Activated naive CD4-positive, alpha-beta T cell treated with anti-CD3 and anti-CD28 coated beads for 36 hours (primary cell): ENCODE data around the gene PSIP1. TPM values are rescaled to one million over a fixed set of nuclear protein-coding genes. Genes with fewer than 3 reads are reported as not detected.
"Not testable (repeated sequence)": the region's sequence is repeated elsewhere in the genome, so short reads cannot be mapped to it uniquely, and the experiment has no call there.

Experiments
- CTCF ChIA-PET: fragments of 350-600 bp; sonication (Branson Sonifier 250); formaldehyde crosslinking; loops from one replicate; lab custom pipeline; 2021; ENCODE audit warnings: antibody characterized with exemption; lab: Charles Lee
- DNase-seq: peaks from one replicate; pipeline ENCODE4 v3.0.0-alpha.2; 2020
- H3K27ac Mint-ChIP-seq: one replicate; pipeline ENCODE4 v1.8.0; 2021; ENCODE audit warnings: mild to moderate bottlenecking, mixed read lengths
- H3K27me3 Mint-ChIP-seq: one replicate; pipeline ENCODE4 v1.8.0; 2021; ENCODE audit warnings: low read depth, mixed read lengths
- H3K36me3 Mint-ChIP-seq: one replicate; pipeline ENCODE4 v1.8.0; 2021; ENCODE audit warnings: low read depth, mixed read lengths
- H3K4me1 Mint-ChIP-seq: one replicate; pipeline ENCODE4 v1.8.0; 2021; ENCODE audit warnings: low read depth, mixed read lengths
- H3K4me3 Mint-ChIP-seq: one replicate; pipeline ENCODE4 v1.8.0; 2021; ENCODE audit warnings: mild to moderate bottlenecking, moderate library complexity, mixed read lengths
- H3K9me3 Mint-ChIP-seq: one replicate; pipeline ENCODE4 v1.8.0; 2021; ENCODE audit warnings: mixed read lengths
- intact Hi-C: fragments of 100-400 bp; cut with micrococcal nuclease; formaldehyde crosslinking; loops from one replicate; pipeline ENCODE4 v1.15.1; 2023
- total RNA-seq, 2 experiments: library from RNA; stranded (reverse); gene quantifications; one replicate each; pipeline ENCODE4 v1.2.3, GENCODE V29; 2021

The PSIP1 gene
- total RNA-seq, result 100 to 1,000 TPM; 161 to 164 TPM

DNA sequence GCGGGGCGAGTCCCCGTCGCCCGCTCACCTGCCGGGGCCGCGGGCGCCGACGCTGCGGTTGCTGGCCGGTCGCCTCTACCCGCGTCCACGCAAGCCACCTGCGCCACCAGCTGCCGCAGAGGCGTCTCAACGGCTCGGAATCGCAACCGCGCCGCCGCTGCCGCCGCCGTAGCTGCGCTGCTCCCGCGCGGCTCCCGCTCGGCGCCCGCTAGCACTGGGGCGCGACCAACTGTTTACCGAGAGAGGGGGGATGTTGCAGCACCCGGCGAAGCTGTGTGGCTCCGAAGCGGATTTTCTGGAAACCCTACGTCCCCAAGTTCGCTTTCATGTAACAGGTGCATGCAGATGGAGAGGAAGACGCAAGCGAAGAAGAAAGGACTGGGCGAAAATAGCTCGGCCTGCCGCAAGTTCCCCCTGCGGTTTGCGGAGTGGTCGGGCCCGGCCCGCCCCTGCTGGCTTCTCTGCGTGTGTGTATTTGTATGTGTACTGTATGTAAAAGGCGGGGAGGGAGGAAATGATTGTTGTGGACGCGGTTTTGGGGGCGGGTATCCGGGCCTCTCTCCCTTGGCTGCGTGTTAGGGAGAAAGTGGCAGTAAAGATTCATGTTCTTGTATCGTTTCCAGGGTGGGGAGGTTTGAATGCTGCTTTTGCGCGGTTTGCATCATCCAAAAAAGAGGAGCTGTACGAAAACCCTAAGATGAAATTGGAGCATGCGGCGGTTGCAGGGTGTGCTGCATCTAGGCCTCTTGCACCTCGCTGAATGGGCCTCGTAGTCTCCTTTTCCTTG lies at the start of gene PSIP1:
TSS of gene PSIP1 (minus strand) at position 182 of the 787 bp plus-strand sequence. CDS start 782 bp downstream, outside the sequence.
- DNase-seq, result peak; percentile 91
- intact Hi-C loops, result loop anchor here (1.0 to 5.0 kb wide), 10 partner anchors 22 to 519 kb away; partner anchors contain the start of genes SNAPC3 and TTC39B
- Mint-ChIP-seq H3K36me3 (peaks cover 34% of the 10 kb centered on the region), H3K9me3 (no peaks in the 10 kb centered on the region), H3K4me1 (peaks cover 51% of the 10 kb centered on the region), H3K27ac (peak within 1 kb of the TSS; percentile 98), H3K27me3 (no peaks in the 10 kb centered on the region), H3K4me3 (peak within 1 kb of the TSS; percentile 92)
- CTCF ChIA-PET, result interaction anchor here (1.0 to 2.2 kb wide), 6 partner anchors 11 to 302 kb away, joined by 3 to 7 read pairs (median 4); no protein-coding TSS in a partner anchor

DNA sequence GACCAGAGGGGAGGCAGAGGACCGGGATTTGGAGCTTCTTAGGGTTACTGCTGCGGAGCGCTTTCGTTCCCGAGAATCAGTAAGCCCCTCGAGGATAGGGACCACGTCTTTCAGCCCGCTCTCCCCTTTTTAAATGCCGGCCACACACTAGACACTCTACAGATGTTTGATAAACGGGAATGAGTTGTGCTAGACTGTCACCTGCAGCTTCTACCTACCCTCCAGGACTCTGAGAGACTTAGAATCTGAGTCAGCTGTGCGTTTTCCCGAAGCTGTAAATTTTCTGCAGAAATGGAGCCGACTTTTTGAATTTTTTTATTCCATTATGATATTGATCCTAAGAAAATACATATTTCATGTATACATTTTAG lies 42.7 kb upstream of the PSIP1 start:
- CTCF ChIA-PET, result interaction anchor here (0.8 to 2.1 kb wide), 11 partner anchors 20 to 310 kb away, joined by 3 to 12 read pairs (median 3); no protein-coding TSS in a partner anchor
- peaks cover 5% of the 10 kb centered on the region for H3K4me1 Mint-ChIP-seq
- intact Hi-C loops, result loop anchor here (2.0 to 5.0 kb wide), 3 partner anchors 255 to 561 kb away; no protein-coding TSS in a partner anchor
- DNase-seq, result no peak
- H3K9me3 Mint-ChIP-seq, result no peaks in the 10 kb centered on the region
- H3K27me3 Mint-ChIP-seq, result no peaks in the 10 kb centered on the region
- peak overlapping the region; percentile 5 for H3K27ac Mint-ChIP-seq
- no peaks in the 10 kb centered on the region for H3K36me3 Mint-ChIP-seq
- H3K4me3 Mint-ChIP-seq, result peak overlapping the region; percentile 86

DNA sequence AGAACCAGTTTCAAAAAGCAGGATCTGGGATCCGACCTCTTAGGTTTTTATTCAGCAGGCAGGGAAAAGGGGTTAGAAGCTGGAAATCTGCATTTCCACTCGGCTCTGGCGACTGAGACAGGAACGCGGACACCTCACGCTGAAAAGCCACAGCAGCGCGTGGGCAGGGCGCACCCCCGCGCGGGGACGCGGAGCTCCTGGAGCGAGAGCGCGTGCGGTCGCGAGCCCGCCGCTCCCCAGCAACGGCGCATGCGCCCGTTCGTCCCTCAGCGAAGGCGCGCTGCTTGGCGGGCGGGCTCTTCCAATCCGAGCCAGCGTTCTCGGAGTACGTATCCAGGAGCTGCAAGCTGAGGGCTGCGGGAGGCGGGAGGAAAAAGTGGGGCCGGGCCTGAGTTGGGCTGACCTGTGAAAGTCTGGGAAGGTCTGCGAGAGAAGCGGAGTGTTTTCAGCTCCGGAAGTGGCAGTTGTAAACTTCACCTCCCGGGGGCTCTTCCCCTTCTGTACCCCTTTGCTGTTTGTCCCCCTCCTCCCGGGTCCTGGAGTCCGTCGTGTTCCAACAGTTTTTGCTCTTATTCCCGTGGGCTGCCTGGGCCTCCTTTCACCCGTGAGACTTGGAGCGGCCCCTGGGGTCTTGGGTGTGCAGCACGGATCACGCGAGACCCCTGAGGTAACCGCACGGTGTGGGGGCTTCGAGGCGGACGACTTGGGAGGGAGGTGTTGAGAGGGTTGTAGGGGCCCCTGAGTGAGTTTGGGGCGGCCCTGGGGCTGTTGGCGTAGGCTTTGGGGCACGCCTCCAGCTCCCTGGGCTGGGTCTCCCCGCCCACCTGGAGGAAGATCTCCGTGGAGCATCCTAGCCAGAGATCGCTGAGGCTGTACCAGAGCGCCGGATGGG lies 42.1 kb upstream of the PSIP1 start, which contains the start of gene CCDC171:
TSS of gene CCDC171 (plus strand) at position 408 of the 892 bp plus-strand sequence. CDS start 11,046 bp downstream, outside the sequence.
- CTCF ChIA-PET, result interaction anchor here (0.5 to 2.1 kb wide), 21 partner anchors 11 to 342 kb away, joined by 3 to 12 read pairs (median 3); no protein-coding TSS in a partner anchor
- peak within 1 kb of the TSS; percentile 86 for H3K4me3 Mint-ChIP-seq
- H3K27me3 Mint-ChIP-seq, result no peaks in the 10 kb centered on the region
- DNase-seq, result peak; percentile 90
- peaks cover 5% of the 10 kb centered on the region for H3K4me1 Mint-ChIP-seq
- no peaks in the 10 kb centered on the region for H3K36me3 Mint-ChIP-seq
- intact Hi-C loops, result loop anchor here (1.0 to 5.0 kb wide), 7 partner anchors 42 to 560 kb away; partner anchors contain the start of gene SNAPC3
- peak within 1 kb of the TSS; percentile 78 for H3K27ac Mint-ChIP-seq
- no peaks in the 10 kb centered on the region for H3K9me3 Mint-ChIP-seq

DNA sequence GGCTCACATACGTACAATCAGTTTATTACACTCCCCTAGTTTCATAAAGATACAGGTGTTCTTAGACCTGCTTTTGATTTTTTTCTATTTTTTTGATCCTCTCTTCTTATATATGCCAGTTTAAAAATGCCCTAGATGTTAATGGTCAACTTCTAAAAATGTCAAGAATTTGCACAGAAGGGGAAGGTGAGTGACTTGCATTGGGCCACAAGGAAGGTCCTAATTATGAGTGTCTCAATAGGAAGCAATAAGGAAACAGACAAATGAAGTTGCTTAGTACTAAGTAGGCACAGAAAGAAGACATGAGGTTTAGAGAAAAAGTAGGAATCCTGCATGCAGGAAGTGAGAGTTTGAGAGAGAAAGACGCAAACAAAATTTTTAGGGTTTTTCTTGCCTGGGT lies 38.8 kb upstream of the PSIP1 start:
- DNase-seq, result no peak
- peaks cover 5% of the 10 kb centered on the region for H3K4me1 Mint-ChIP-seq
- H3K4me3 Mint-ChIP-seq, result no peak overlapping the region
- CTCF ChIA-PET, result no interaction called here
- no peaks in the 10 kb centered on the region for H3K9me3 Mint-ChIP-seq
- H3K27ac Mint-ChIP-seq, result no peak overlapping the region
- intact Hi-C loops, result loop anchor here (5.0 kb wide), 1 partner anchor 342 kb away; no protein-coding TSS in a partner anchor
- H3K27me3 Mint-ChIP-seq, result peaks cover 2% of the 10 kb centered on the region
- no peaks in the 10 kb centered on the region for H3K36me3 Mint-ChIP-seq

DNA sequence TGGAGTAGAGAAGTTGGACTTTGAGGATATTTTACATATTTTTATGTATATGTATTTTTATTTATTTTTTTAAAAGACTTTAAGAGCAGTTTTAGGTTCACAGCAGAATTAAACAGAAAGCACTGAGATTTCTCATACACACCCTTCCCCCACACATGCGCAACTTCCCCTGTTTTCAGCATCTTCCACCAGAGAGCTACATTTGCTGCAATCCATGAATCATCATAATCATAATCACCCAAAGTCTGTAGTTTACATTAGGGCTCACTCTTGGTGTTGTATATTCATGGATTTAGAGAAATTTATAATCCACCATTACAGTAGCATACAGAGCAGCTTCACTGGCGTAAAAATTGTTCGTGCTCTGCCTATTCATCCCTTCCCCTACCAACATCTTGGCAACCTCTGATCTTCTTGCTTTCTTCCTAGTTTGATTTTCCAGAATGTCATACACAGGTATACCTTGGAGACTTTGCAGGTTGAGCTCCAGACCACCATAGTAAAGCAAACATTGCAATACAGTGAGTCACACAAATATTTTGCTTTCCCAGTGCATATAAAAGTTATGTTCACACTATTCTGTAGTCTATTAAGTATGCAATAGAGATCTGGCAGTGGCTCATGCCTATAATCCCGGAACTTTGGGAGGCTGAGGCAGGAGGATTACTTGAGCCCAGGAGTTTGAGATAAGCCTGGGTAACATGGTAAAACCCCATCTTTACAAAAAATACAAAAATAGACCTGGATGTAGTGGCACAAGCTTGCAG lies 32.5 kb upstream of the PSIP1 start:
- Mint-ChIP-seq H3K4me3 (no peak overlapping the region), H3K4me1 (no peaks in the 10 kb centered on the region), H3K9me3 (no peaks in the 10 kb centered on the region), H3K27me3 (peaks cover 2% of the 10 kb centered on the region), H3K36me3 (no peaks in the 10 kb centered on the region), H3K27ac (no peak overlapping the region)
- CTCF ChIA-PET, result interaction anchor here (1.1 to 1.2 kb wide), 2 partner anchors 10 to 27 kb away, joined by 3 read pairs; no protein-coding TSS in a partner anchor
- DNase-seq, result no peak
- intact Hi-C loops, result no loop called here

DNA sequence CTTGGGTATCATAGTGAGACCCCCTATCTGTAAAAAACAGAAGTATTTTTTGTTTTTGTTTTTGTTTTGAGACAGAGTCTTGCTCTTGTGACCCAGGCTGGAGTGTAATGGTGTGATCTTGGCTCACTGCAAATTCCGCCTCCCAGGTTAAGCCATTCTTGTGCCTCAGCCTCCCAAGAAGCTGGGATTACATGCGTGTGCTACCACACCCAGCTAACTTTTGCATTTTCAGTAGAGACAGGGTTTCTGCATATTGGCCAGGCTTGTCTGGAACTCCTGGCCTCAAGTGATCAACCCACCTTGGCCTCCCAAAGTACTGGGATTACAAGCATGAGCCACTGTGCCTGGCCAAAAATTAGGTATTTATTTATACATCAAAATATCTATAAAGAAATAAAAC lies 31.9 kb upstream of the PSIP1 start:
- Mint-ChIP-seq H3K9me3 (no peaks in the 10 kb centered on the region), H3K4me1 (no peaks in the 10 kb centered on the region), H3K36me3 (no peaks in the 10 kb centered on the region), H3K27ac (no peak overlapping the region), H3K27me3 (peaks cover 2% of the 10 kb centered on the region), H3K4me3 (no peak overlapping the region)
- no peak for DNase-seq
- intact Hi-C loops, result no loop called here
- CTCF ChIA-PET, result interaction anchor here (0.8 to 1.2 kb wide), 4 partner anchors 8 to 10 kb away, joined by 3 read pairs; no protein-coding TSS in a partner anchor

DNA sequence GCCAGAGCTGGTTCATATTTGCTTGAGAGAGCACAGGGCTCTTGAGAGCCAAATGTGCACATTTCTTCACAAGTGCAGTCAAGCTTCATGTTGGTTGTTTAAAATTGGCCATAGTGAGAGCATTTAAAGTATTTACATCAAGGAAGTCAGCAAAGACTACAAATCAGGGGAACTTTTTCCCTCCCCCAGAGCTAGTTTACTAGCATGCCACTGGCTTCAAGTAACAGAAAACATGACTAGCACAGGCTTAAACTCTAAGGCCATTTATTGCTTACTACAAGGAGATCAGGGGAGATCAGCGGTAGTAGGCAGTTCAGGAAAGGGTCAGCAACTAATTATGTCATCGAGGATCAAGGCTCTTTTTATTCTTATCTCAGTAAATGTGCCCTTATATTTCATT lies 31.1 kb upstream of the PSIP1 start:
- Mint-ChIP-seq H3K4me3 (no peak overlapping the region), H3K27ac (no peak overlapping the region), H3K4me1 (no peaks in the 10 kb centered on the region), H3K9me3 (no peaks in the 10 kb centered on the region), H3K36me3 (no peaks in the 10 kb centered on the region), H3K27me3 (peaks cover 2% of the 10 kb centered on the region)
- CTCF ChIA-PET, result interaction anchor here (0.6 to 1.0 kb wide), 5 partner anchors 9 to 186 kb away, joined by 3 read pairs; no protein-coding TSS in a partner anchor
- DNase-seq, result no peak
- intact Hi-C loops, result no loop called here

DNA sequence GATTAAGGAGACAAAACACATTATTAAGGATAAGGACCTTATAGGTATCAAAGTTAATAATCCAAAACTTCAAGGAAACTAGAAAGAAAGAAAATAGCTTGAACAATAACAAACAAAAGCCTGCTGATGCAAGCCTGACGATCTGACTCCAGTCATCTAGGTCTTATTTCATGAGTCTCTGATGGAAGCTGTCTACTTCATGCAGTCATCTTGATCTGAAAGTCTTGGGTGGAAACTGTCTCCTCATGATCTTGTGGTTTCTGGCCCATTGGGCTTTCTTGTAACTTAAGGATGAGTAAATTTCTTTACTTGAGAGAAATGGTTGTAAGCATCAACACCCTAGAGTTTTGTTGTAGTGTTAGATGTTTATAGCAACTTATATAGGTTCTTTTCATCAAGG lies 20.6 kb upstream of the PSIP1 start:
- no peak overlapping the region for H3K4me3 Mint-ChIP-seq
- H3K9me3 Mint-ChIP-seq, result no peaks in the 10 kb centered on the region
- H3K27me3 Mint-ChIP-seq, result no peaks in the 10 kb centered on the region
- H3K36me3 Mint-ChIP-seq, result no peaks in the 10 kb centered on the region
- DNase-seq, result peak; percentile 28
- CTCF ChIA-PET, result interaction anchor here (1.0 to 2.8 kb wide), 3 partner anchors 9 to 20 kb away, joined by 3 to 7 read pairs (median 5); partner anchors contain the start of gene PSIP1
- peaks cover 11% of the 10 kb centered on the region for H3K4me1 Mint-ChIP-seq
- intact Hi-C loops, result loop anchor here (5.0 kb wide), 1 partner anchor 234 kb away; no protein-coding TSS in a partner anchor
- no peak overlapping the region for H3K27ac Mint-ChIP-seq

DNA sequence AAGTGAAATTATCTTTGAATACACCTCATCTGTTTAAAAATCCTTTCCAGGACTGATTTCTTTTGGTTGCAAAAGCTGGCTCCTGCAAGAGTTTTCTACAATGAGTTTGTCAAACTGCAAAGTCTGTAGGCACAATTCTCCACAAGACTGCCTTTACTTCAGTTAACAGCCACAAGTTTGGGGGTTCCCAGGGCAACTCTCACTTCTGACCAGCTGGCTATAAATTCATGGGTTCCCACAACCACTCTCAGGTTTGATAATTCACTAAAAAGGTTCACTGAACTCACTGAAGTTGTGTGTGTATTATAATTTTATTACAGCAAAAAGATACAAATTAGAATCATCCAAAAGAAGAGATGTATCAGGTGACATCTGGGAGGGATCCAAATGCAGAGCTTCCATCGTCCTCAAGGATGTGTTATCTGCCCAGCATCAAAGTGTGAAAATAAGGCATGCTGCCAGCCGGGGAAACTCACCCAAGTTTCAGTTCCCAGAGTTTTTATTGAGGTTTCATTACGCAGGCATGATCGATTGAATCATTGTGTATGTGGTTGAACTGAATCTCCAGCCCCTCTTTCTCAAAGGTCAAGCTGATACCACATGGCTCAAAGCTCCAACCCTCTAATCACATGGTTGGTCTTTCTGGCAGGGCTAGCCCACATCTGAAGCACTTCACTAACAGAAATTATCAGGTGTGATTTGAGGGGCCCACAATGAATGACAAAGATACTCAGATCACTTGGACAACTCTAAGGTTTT lies 19.0 kb upstream of the PSIP1 start:
- H3K4me1 Mint-ChIP-seq, result peaks cover 11% of the 10 kb centered on the region
- H3K9me3 Mint-ChIP-seq, result no peaks in the 10 kb centered on the region
- H3K27ac Mint-ChIP-seq, result no peak overlapping the region
- no peak overlapping the region for H3K4me3 Mint-ChIP-seq
- intact Hi-C loops, result loop anchor here (5.0 kb wide), 1 partner anchor 232 kb away; no protein-coding TSS in a partner anchor
- DNase-seq, result no peak
- CTCF ChIA-PET, result interaction anchor here (2.8 kb wide), 1 partner anchor 18 kb away, joined by 7 read pairs; the partner anchor contains the start of gene PSIP1
- H3K27me3 Mint-ChIP-seq, result no peaks in the 10 kb centered on the region
- no peaks in the 10 kb centered on the region for H3K36me3 Mint-ChIP-seq

DNA sequence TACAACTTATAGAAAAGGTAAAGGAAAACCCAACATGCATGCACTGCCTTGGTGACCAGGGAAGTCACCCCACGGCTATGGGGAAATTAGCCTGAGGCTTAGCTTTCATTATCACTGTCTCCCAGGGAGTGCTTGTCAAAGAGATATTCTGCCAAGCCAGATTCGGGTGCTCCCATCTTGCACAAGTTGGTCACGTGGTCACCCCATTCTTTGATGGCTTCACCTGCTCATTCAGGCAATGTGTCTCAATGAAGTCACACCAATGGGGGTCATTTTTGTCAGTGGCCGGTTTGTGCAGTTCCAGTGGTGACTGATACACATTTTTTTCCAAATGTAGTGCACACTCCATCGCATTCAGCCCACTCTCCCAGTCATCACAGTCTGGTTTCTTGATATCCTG lies 16.3 kb upstream of the PSIP1 start:
- H3K27ac Mint-ChIP-seq, H3K4me3 Mint-ChIP-seq, H3K9me3 Mint-ChIP-seq: not testable (repeated sequence)

More for the DNA sequence above, 16.3 kb upstream of the PSIP1 start:
- CTCF ChIA-PET, intact Hi-C loops, DNase-seq, H3K4me1 Mint-ChIP-seq, H3K27me3 Mint-ChIP-seq, H3K36me3 Mint-ChIP-seq: not testable (repeated sequence)
